IPS-15b (cell line): ENCODE measurements around the gene CD302.

Source experiments
- H3K27me3 ChIP-seq: one replicate; pipeline ENCODE4 v1.6.1; 2013; ENCODE audit warnings: low read length; ENCODE audit not compliant: control insufficient read depth, insufficient read depth
- H3K36me3 ChIP-seq: one replicate; pipeline ENCODE4 v1.6.1; 2013; ENCODE audit warnings: low read length; ENCODE audit not compliant: control insufficient read depth, insufficient read depth
- H3K4me1 ChIP-seq: one replicate; pipeline ENCODE4 v1.6.1; 2013; ENCODE audit warnings: mild to moderate bottlenecking, low read length; ENCODE audit not compliant: control insufficient read depth, insufficient read depth
- H3K4me3 ChIP-seq: one replicate; pipeline ENCODE4 v1.5.1; 2013; ENCODE audit warnings: low read depth, low read length
- H3K9ac ChIP-seq: one replicate; pipeline ENCODE4 v1.6.1; 2013; ENCODE audit warnings: low read depth, mild to moderate bottlenecking, low read length
- H3K9me3 ChIP-seq: one replicate; pipeline ENCODE4 v1.6.1; 2013; ENCODE audit warnings: mild to moderate bottlenecking, low read length; ENCODE audit not compliant: control insufficient read depth, insufficient read depth

Gene CD302

GRCh38 chr2:159808032-159808425 is 10.0 kb upstream of the CD302 start:
- Histone ChIP-seq H3K27me3 (no peaks in the 10 kb centered on the region), H3K4me1 (no peaks in the 10 kb centered on the region), H3K4me3 (no peak overlapping the region), H3K36me3 (no peaks in the 10 kb centered on the region), H3K9me3 (no peaks in the 10 kb centered on the region), H3K9ac (no peak overlapping the region)

GRCh38 chr2:159807183-159808031 is 9.4 kb upstream of the CD302 start:
- Histone ChIP-seq H3K27me3 (no peaks in the 10 kb centered on the region), H3K4me3 (no peak overlapping the region), H3K9ac (no peak overlapping the region), H3K36me3 (no peaks in the 10 kb centered on the region), H3K4me1 (no peaks in the 10 kb centered on the region), H3K9me3 (no peaks in the 10 kb centered on the region)

- no peaks in the 10 kb centered on the region for H3K36me3 ChIP-seq
- H3K4me1 ChIP-seq, result no peaks in the 10 kb centered on the region
- H3K9ac ChIP-seq, result no peak overlapping the region
- H3K9me3 ChIP-seq, result no peaks in the 10 kb centered on the region
- no peak overlapping the region for H3K4me3 ChIP-seq
- H3K27me3 ChIP-seq, result peaks cover 4% of the 10 kb centered on the region
Measured at GRCh38 chr2:159804941-159805340, 6.9 kb upstream of the CD302 start.

- Histone ChIP-seq H3K4me1 (no peaks in the 10 kb centered on the region), H3K9ac (no peak overlapping the region), H3K9me3 (no peaks in the 10 kb centered on the region), H3K36me3 (no peaks in the 10 kb centered on the region), H3K4me3 (no peak overlapping the region), H3K27me3 (peaks cover 20% of the 10 kb centered on the region)
Measured at GRCh38 chr2:159803235-159803962, 5.4 kb upstream of the CD302 start.

GRCh38 chr2:159802673-159803072 is 4.7 kb upstream of the CD302 start:
- Histone ChIP-seq H3K4me3 (no peak overlapping the region), H3K9me3 (no peaks in the 10 kb centered on the region), H3K27me3 (peaks cover 25% of the 10 kb centered on the region), H3K4me1 (no peaks in the 10 kb centered on the region), H3K36me3 (no peaks in the 10 kb centered on the region), H3K9ac (no peak overlapping the region)

GRCh38 chr2:159799833-159800232 is 1.8 kb upstream of the CD302 start:
- H3K9ac ChIP-seq, result no peak overlapping the region
- peaks cover 48% of the 10 kb centered on the region for H3K27me3 ChIP-seq

GRCh38 chr2:159798376-159798725 is 343 bp upstream of the CD302 start:
- Histone ChIP-seq H3K4me1 (no peaks in the 10 kb centered on the region), H3K36me3 (no peaks in the 10 kb centered on the region), H3K4me3 (peak overlapping the region; percentile 78), H3K9me3 (no peaks in the 10 kb centered on the region), H3K9ac (no peak overlapping the region), H3K27me3 (peaks cover 48% of the 10 kb centered on the region)

More at GRCh38 chr2:159799833-159800232, 1.8 kb upstream of the CD302 start:
- Histone ChIP-seq H3K9me3 (no peaks in the 10 kb centered on the region), H3K4me1 (no peaks in the 10 kb centered on the region), H3K4me3 (no peak overlapping the region), H3K36me3 (no peaks in the 10 kb centered on the region)

GRCh38 chr2:159797225-159797542 is 824 bp downstream of the CD302 start:
- Histone ChIP-seq H3K9me3 (no peaks in the 10 kb centered on the region), H3K9ac (no peak overlapping the region), H3K36me3 (no peaks in the 10 kb centered on the region), H3K4me1 (no peaks in the 10 kb centered on the region), H3K4me3 (peak overlapping the region; percentile 78), H3K27me3 (peaks cover 48% of the 10 kb centered on the region)

GRCh38 chr2:159795841-159796690 is 1.9 kb downstream of the CD302 start:
- peaks cover 48% of the 10 kb centered on the region for H3K27me3 ChIP-seq
- no peaks in the 10 kb centered on the region for H3K9me3 ChIP-seq
- H3K9ac ChIP-seq, result no peak overlapping the region
- no peaks in the 10 kb centered on the region for H3K36me3 ChIP-seq
- H3K4me3 ChIP-seq, result no peak overlapping the region
- no peaks in the 10 kb centered on the region for H3K4me1 ChIP-seq

- no peaks in the 10 kb centered on the region for H3K9me3 ChIP-seq
Measured at GRCh38 chr2:159793326-159793725, 4.7 kb downstream of the CD302 start.

GRCh38 chr2:159792599-159792998 is 5.4 kb downstream of the CD302 start:
- no peaks in the 10 kb centered on the region for H3K9me3 ChIP-seq
- H3K27me3 ChIP-seq, result peaks cover 22% of the 10 kb centered on the region
- H3K36me3 ChIP-seq, result no peaks in the 10 kb centered on the region
- H3K9ac ChIP-seq, result no peak overlapping the region
- no peak overlapping the region for H3K4me3 ChIP-seq
- H3K4me1 ChIP-seq, result peaks cover 5% of the 10 kb centered on the region

More at GRCh38 chr2:159793326-159793725, 4.7 kb downstream of the CD302 start:
- no peaks in the 10 kb centered on the region for H3K36me3 ChIP-seq
- H3K9ac ChIP-seq, result no peak overlapping the region
- H3K27me3 ChIP-seq, result peaks cover 27% of the 10 kb centered on the region
- peaks cover 1% of the 10 kb centered on the region for H3K4me1 ChIP-seq
- no peak overlapping the region for H3K4me3 ChIP-seq
